ENCODE measurements around the gene IGFBP5.

IGFBP5 gene

DNA sequence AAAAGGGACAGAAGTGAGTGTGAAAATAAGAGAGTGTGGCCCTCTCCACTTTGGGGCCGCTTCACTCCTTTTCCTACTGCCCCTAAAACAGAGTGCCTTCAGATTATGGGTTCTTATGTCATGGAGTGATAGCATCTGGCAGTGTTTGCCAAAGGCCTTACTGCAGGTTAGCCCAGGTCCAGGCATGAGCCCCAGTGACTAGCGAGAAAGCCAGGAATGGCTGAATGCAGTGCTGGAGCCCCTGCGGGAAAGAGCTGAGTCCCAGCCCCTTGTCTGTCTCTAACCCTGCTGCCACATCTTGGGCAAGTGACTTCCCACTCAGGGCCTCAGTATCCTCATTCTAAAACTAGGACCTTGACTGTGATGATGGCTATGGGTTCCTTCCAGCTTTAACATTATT, 6.0 kb downstream of the IGFBP5 start:
- TF ChIP-seq EZH2phosphoT487 (IDR thresholded peaks at IDR 0.05; ENCODE audit: borderline replicate concordance, low read length) (no peak), CTCF (IDR thresholded peaks at IDR 0.05; ENCODE audit: low read depth, low read length, poor library complexity, severe bottlenecking) (no peak)
- Histone ChIP-seq H3K9me3 (ENCODE audit: control insufficient read depth, insufficient read depth, low read length) (no peaks in the 10 kb centered on the region), H3F3A (ENCODE audit: control insufficient read depth, insufficient read depth) (no peaks in the 10 kb centered on the region), H3K9me2 (replicated peaks; ENCODE audit: control insufficient read depth, low read length) (no peaks in the 10 kb centered on the region), H4K20me1 (ENCODE audit: control insufficient read depth, insufficient read depth, low read depth, low read length) (no peaks in the 10 kb centered on the region), H3K27ac (ENCODE audit: low read depth, low read length) (no peak overlapping the region), H3K4me3 (ENCODE audit: low read length) (no peak overlapping the region), H3K79me2 (ENCODE audit: control insufficient read depth, low read length) (no peaks in the 10 kb centered on the region), H3K27me3 (ENCODE audit: control insufficient read depth, low read length) (peaks cover 48% of the 10 kb centered on the region), H3K36me3 (ENCODE audit: control insufficient read depth, low read length) (no peaks in the 10 kb centered on the region), H3K4me1 (ENCODE audit: control insufficient read depth, low read length) (peaks cover 6% of the 10 kb centered on the region; the same call in 1 of the 2 replicates), H3K4me2 (ENCODE audit: low read length) (no peak overlapping the region)

GRCh38 chr2:216688731-216689340, 6.5 kb downstream of the IGFBP5 start:
- Histone ChIP-seq H3K27ac (ENCODE audit: low read depth, low read length) (no peak overlapping the region), H3K79me2 (ENCODE audit: control insufficient read depth, low read length) (no peaks in the 10 kb centered on the region), H4K20me1 (ENCODE audit: control insufficient read depth, insufficient read depth, low read depth, low read length) (no peaks in the 10 kb centered on the region), H3K36me3 (ENCODE audit: control insufficient read depth, low read length) (no peaks in the 10 kb centered on the region), H3F3A (ENCODE audit: control insufficient read depth, insufficient read depth) (no peaks in the 10 kb centered on the region), H3K4me1 (ENCODE audit: control insufficient read depth, low read length) (peaks cover 6% of the 10 kb centered on the region; the same call in 1 of the 2 replicates), H3K27me3 (ENCODE audit: control insufficient read depth, low read length) (peaks cover 50% of the 10 kb centered on the region), H3K9me2 (replicated peaks; ENCODE audit: control insufficient read depth, low read length) (no peaks in the 10 kb centered on the region), H3K9me3 (ENCODE audit: control insufficient read depth, insufficient read depth, low read length) (no peaks in the 10 kb centered on the region), H3K4me3 (ENCODE audit: low read length) (no peak overlapping the region), H3K4me2 (ENCODE audit: low read length) (no peak overlapping the region)
- TF ChIP-seq CTCF (IDR thresholded peaks at IDR 0.05; ENCODE audit: low read depth, low read length, poor library complexity, severe bottlenecking) (no peak), EZH2phosphoT487 (IDR thresholded peaks at IDR 0.05; ENCODE audit: borderline replicate concordance, low read length) (no peak)

GRCh38 chr2:216687646-216688045, 7.7 kb downstream of the IGFBP5 start:
- Histone ChIP-seq H3K4me3 (ENCODE audit: low read length) (no peak overlapping the region), H3K27me3 (ENCODE audit: control insufficient read depth, low read length) (peaks cover 47% of the 10 kb centered on the region), H3K36me3 (ENCODE audit: control insufficient read depth, low read length) (no peaks in the 10 kb centered on the region)

More at GRCh38 chr2:216687646-216688045, 7.7 kb downstream of the IGFBP5 start:
- no peaks in the 10 kb centered on the region for H4K20me1 ChIP-seq (ENCODE audit: control insufficient read depth, insufficient read depth, low read depth, low read length)
- no peak overlapping the region for H3K4me2 ChIP-seq (ENCODE audit: low read length)
- H3K9me2 ChIP-seq (replicated peaks; ENCODE audit: control insufficient read depth, low read length) = no peaks in the 10 kb centered on the region
- no peaks in the 10 kb centered on the region for H3F3A ChIP-seq (ENCODE audit: control insufficient read depth, insufficient read depth)
- H3K4me1 ChIP-seq (ENCODE audit: control insufficient read depth, low read length) = peaks cover under 1% of the 10 kb centered on the region; the same call in 1 of the 2 replicates
- no peaks in the 10 kb centered on the region for H3K9me3 ChIP-seq (ENCODE audit: control insufficient read depth, insufficient read depth, low read length)
- no peak overlapping the region for H3K27ac ChIP-seq (ENCODE audit: low read depth, low read length)
- no peaks in the 10 kb centered on the region for H3K79me2 ChIP-seq (ENCODE audit: control insufficient read depth, low read length)
- TF ChIP-seq EZH2phosphoT487 (IDR thresholded peaks at IDR 0.05; ENCODE audit: borderline replicate concordance, low read length) (no peak), CTCF (IDR thresholded peaks at IDR 0.05; ENCODE audit: low read depth, low read length, poor library complexity, severe bottlenecking) (peak; percentile 66)

All from DOHH2 (cell line).